Activated CD8-positive, alpha-beta T cell treated with anti-CD3 and anti-CD28 coated beads for 36 hours (primary cell): ENCODE data around the gene CYP46A1. TPM values are rescaled to one million over a fixed set of nuclear protein-coding genes. Genes with fewer than 3 reads are reported as not detected.

Experiments
- ATAC-seq: fragments of 200-7000 bp; cut with Tn5 transposase; one replicate; pipeline ENCODE4 v1.10.0; 2021; ENCODE audit warnings: mild to moderate bottlenecking, moderate library complexity
- CTCF ChIA-PET: fragments of 350-600 bp; sonication (Branson Sonifier 250); formaldehyde crosslinking; loops from one replicate; lab custom pipeline; 2021; ENCODE audit warnings: antibody characterized with exemption; lab: Charles Lee
- POLR2A ChIA-PET: fragments of 350-600 bp; sonication (Branson Sonifier 250); formaldehyde crosslinking; loops from one replicate; lab custom pipeline; 2021; ENCODE audit warnings: antibody characterized with exemption; lab: Charles Lee
- DNase-seq: peaks from one replicate; pipeline ENCODE4 v3.0.0-alpha.2; 2020
- H3K27ac Mint-ChIP-seq: one replicate; pipeline ENCODE4 v1.8.0; 2021; ENCODE audit warnings: mild to moderate bottlenecking, mixed read lengths
- H3K27me3 Mint-ChIP-seq: one replicate; pipeline ENCODE4 v1.8.0; 2021; ENCODE audit warnings: mixed read lengths
- H3K36me3 Mint-ChIP-seq: one replicate; pipeline ENCODE4 v1.8.0; 2021; ENCODE audit warnings: low read depth, mixed read lengths
- H3K4me1 Mint-ChIP-seq: one replicate; pipeline ENCODE4 v1.8.0; 2021; ENCODE audit warnings: low read depth, mixed read lengths
- H3K4me3 Mint-ChIP-seq: one replicate; pipeline ENCODE4 v1.8.0; 2021; ENCODE audit warnings: mild to moderate bottlenecking, moderate library complexity, mixed read lengths
- H3K9me3 Mint-ChIP-seq: one replicate; pipeline ENCODE4 v1.8.0; 2021; ENCODE audit warnings: mixed read lengths
- CTCF ChIP-seq: fragments of 200-600 bp; IDR thresholded peaks from one replicate; pipeline ENCODE4 v1.8.0; 2022; ENCODE audit warnings: antibody characterized with exemption, mild to moderate bottlenecking
- intact Hi-C: fragments of 100-400 bp; cut with micrococcal nuclease; formaldehyde crosslinking; loops from one replicate; pipeline ENCODE4 v1.10.0; 2022
- total RNA-seq, 2 experiments: library from RNA; stranded (reverse); gene quantifications; one replicate each; pipeline ENCODE4 v1.2.3, GENCODE V29; 2021

The CYP46A1 gene
- total RNA-seq, 2 experiments from 2014 or later, result 0.16 to 0.20 TPM

DNA sequence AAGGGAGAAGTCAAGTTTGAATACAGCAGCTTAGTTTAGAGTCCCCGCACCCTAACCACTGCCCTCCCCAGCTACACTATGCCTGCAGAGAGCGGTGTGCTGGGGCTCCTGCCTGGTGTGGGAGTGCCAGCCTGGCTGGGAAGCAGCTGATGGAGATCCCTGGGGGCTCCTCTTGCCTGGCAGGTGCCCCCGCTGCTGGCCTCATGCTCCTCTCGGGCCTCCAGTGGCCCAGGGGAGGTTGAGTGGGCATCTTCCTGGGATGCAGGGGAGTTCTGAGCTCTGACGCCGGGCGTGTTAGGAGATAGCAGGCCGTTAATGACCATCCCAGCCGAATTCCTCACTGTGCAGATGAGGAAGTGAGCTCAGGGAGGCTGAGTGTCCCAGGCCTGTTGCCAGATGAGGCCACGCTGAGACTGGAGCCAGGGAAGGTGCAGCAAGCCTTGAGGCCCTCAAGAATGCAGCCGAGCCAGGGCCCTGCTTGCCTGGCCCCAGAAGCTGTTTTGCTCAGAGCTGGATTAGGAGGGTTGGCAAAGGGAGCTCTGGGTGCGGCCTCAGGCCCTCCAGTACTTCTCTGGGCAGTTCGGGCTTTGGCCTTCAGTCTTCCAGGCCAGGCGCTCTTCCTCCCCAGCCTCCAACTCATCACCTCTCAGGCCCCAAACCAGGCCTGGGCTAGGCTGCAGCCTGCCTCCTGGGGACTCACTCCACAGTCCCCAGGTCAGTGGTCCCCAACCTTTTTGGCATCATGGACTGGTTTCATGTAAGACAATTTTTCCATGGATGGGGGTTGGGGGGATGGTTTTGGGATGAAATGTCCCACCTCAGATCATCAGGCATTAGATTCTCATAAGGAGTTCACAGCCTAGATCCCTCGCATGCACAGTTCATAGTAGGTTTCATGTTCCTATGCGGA lies 6.6 kb upstream of the CYP46A1 start:
- CTCF ChIA-PET, result interaction anchor here (0.8 to 1.1 kb wide), 2 partner anchors 11 to 49 kb away, joined by 4 to 6 read pairs; no protein-coding TSS in a partner anchor
- peaks cover 9% of the 10 kb centered on the region for H3K9me3 Mint-ChIP-seq
- H3K4me3 Mint-ChIP-seq, result no peak overlapping the region
- no peak for ATAC-seq
- H3K27ac Mint-ChIP-seq, result no peak overlapping the region
- DNase-seq, result no peak
- peaks cover 11% of the 10 kb centered on the region for H3K4me1 Mint-ChIP-seq
- no peak for TF ChIP-seq CTCF
- H3K36me3 Mint-ChIP-seq, result no peaks in the 10 kb centered on the region
- peaks cover 3% of the 10 kb centered on the region for H3K27me3 Mint-ChIP-seq
- intact Hi-C loops, result no loop called here
- POLR2A ChIA-PET, result no interaction called here

DNA sequence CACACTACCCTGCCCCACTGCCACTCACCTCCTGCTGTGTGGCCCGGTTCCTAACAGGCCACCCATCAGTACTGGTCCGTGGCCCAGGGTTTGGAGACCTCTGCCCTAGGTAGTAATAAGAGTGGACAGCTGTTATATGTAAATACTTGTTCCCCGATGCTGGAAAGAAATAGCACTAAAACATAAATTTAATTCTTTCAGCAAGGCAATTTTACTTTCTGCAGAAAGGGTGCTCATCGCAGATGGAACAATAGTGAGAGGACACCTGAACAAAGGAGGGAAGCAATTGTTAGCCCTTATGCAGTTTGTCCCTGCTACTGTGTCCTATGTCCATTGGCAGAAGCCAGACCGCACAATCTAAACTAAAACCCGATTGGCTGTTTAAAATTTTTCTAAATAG lies 5.9 kb upstream of the CYP46A1 start:
- peaks cover 9% of the 10 kb centered on the region for H3K9me3 Mint-ChIP-seq
- ChIA-PET CTCF (no interaction called here), POLR2A (no interaction called here)
- no peaks in the 10 kb centered on the region for H3K36me3 Mint-ChIP-seq
- intact Hi-C loops, result no loop called here
- H3K4me1 Mint-ChIP-seq, result peaks cover 11% of the 10 kb centered on the region
- TF ChIP-seq CTCF, result no peak
- no peak overlapping the region for H3K4me3 Mint-ChIP-seq
- DNase-seq, result no peak
- no peak for ATAC-seq
- H3K27me3 Mint-ChIP-seq, result peaks cover 3% of the 10 kb centered on the region
- no peak overlapping the region for H3K27ac Mint-ChIP-seq

- TF ChIP-seq CTCF, result no peak
- Mint-ChIP-seq H3K27ac (no peak overlapping the region), H3K4me3 (no peak overlapping the region), H3K36me3 (no peaks in the 10 kb centered on the region), H3K27me3 (peaks cover 3% of the 10 kb centered on the region), H3K9me3 (peaks cover 9% of the 10 kb centered on the region), H3K4me1 (peaks cover 11% of the 10 kb centered on the region)
- ChIA-PET POLR2A (no interaction called here), CTCF (interaction anchor here (0.8 to 1.7 kb wide), 3 partner anchors 10 to 207 kb away, joined by 3 to 6 read pairs (median 5); no protein-coding TSS in a partner anchor)
- DNase-seq (no peak), ATAC-seq (no peak)
- intact Hi-C loops, result no loop called here
Observed at GRCh38 chr14:99679111-99679510, 5.0 kb upstream of the CYP46A1 start.

DNA sequence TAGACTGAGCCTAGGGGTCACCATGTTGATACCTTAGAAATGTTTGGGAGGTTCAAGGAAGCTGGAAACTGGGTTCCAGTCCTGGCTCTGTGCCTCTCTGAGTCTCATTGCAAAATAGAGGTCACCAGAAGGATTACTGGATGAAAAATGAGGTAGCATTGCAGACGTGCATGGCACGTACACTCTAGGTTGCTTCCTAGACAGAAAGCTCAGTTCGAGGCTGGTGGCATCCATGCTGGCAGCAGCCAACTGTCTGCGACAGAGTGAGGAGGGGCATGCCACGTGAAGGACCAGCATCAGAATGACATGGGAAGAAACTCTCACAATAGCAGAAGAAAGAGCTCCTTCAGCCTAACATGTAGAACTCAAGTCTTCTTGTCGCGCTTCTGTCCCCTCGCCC lies 4.6 kb upstream of the CYP46A1 start:
- DNase-seq (no peak), ATAC-seq (no peak)
- peaks cover 3% of the 10 kb centered on the region for H3K27me3 Mint-ChIP-seq
- peaks cover 11% of the 10 kb centered on the region for H3K4me1 Mint-ChIP-seq
- no peak overlapping the region for H3K27ac Mint-ChIP-seq
- TF ChIP-seq CTCF, result no peak
- H3K36me3 Mint-ChIP-seq, result no peaks in the 10 kb centered on the region
- intact Hi-C loops, result no loop called here
- H3K9me3 Mint-ChIP-seq, result peaks cover 9% of the 10 kb centered on the region
- H3K4me3 Mint-ChIP-seq, result no peak overlapping the region
- CTCF ChIA-PET, result interaction anchor here (1.7 kb wide), 2 partner anchors 9 to 205 kb away, joined by 5 to 6 read pairs; no protein-coding TSS in a partner anchor
- POLR2A ChIA-PET, result no interaction called here

DNA sequence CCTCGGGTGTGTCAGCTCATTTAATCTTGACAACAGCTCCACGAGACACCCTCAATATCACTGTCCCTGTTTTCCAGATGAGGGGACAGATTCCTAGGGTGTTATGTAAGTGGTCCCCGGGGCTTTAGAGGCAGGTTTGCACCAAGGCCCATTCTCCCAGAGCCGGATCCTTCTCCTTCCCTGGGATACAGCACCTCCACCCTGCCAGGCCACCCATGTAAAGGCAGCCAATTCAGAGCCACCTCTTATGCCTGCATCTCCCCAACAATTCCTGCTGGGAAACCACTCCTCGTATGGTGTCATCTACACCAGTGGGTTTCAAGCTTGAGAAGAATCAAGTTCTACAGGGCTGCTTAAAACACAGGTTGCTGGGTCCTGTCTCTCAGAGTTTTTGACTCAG lies 4.1 kb upstream of the CYP46A1 start:
- POLR2A ChIA-PET, result no interaction called here
- no peak for DNase-seq
- H3K9me3 Mint-ChIP-seq, result peaks cover 9% of the 10 kb centered on the region
- intact Hi-C loops, result no loop called here
- CTCF ChIA-PET, result interaction anchor here (1.7 kb wide), 2 partner anchors 9 to 205 kb away, joined by 5 to 6 read pairs; no protein-coding TSS in a partner anchor
- H3K4me3 Mint-ChIP-seq, result no peak overlapping the region
- H3K27ac Mint-ChIP-seq, result no peak overlapping the region
- peaks cover 3% of the 10 kb centered on the region for H3K27me3 Mint-ChIP-seq
- TF ChIP-seq CTCF, result no peak
- ATAC-seq, result no peak
- no peaks in the 10 kb centered on the region for H3K36me3 Mint-ChIP-seq
- H3K4me1 Mint-ChIP-seq, result peaks cover 11% of the 10 kb centered on the region
